ENCODE results near the gene LRP1B.

Gene LRP1B

DNA sequence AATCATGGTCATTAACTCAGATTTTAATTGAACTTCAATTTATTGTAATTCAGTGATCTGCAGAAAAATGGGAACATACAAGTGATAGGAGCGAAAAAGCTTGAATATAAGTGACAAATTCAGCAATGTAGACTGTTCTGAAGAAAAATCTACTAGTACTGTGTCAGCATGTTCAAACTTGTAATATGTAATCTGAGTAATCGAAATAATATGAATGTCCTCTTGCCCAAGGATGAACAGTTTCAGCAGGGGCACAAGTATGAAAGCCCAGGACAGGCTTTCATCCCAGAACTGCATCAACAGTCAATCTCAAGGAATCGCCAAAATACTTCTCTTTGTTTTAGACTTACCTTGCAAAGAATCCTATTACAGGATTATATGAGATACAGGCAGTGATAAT lies 1110.5 kb downstream of the LRP1B start:
- H3K27ac ChIP-seq, result no peak overlapping the region
- TF ChIP-seq, protein P1, sequence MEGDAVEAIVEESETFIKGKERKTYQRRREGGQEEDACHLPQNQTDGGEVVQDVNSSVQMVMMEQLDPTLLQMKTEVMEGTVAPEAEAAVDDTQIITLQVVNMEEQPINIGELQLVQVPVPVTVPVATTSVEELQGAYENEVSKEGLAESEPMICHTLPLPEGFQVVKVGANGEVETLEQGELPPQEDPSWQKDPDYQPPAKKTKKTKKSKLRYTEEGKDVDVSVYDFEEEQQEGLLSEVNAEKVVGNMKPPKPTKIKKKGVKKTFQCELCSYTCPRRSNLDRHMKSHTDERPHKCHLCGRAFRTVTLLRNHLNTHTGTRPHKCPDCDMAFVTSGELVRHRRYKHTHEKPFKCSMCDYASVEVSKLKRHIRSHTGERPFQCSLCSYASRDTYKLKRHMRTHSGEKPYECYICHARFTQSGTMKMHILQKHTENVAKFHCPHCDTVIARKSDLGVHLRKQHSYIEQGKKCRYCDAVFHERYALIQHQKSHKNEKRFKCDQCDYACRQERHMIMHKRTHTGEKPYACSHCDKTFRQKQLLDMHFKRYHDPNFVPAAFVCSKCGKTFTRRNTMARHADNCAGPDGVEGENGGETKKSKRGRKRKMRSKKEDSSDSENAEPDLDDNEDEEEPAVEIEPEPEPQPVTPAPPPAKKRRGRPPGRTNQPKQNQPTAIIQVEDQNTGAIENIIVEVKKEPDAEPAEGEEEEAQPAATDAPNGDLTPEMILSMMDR (conservative IDR thresholded peaks at IDR 0.05), result no peak

DNA sequence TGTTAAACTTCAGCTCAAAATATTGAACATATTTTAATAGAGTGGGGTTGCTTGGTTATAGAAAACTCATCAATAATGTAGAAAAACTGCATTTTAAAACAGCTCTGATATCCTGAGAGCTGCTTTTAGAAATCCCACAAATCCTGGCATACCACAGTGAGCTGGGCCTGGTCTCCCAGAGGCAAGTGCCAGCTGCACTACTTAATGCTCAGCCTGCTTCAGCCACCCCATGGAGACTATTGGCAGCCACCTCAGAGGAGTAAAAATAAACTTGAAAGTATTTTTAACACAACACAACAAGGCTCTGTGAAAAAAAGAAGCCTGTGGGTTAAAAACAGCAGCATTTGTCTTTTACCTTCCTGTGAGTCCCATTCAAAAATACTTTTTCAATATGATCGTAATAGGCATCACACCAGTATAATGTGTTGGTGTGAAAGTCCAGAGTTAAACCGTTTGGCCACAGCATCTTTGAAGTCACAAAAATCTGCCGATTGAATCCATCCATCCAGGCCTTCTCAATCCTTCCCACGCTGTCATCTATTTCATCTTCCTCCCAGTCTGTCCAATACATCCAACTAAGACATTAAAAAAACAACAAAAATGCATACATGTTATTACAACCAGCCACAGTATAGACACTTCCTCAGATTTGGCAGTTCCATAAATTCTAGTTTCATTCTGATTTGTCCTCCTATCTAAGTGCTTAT lies 1115.3 kb downstream of the LRP1B start:
- no peak overlapping the region for H3K27ac ChIP-seq
- TF ChIP-seq, protein P1 (conservative IDR thresholded peaks at IDR 0.05), result no peak

DNA sequence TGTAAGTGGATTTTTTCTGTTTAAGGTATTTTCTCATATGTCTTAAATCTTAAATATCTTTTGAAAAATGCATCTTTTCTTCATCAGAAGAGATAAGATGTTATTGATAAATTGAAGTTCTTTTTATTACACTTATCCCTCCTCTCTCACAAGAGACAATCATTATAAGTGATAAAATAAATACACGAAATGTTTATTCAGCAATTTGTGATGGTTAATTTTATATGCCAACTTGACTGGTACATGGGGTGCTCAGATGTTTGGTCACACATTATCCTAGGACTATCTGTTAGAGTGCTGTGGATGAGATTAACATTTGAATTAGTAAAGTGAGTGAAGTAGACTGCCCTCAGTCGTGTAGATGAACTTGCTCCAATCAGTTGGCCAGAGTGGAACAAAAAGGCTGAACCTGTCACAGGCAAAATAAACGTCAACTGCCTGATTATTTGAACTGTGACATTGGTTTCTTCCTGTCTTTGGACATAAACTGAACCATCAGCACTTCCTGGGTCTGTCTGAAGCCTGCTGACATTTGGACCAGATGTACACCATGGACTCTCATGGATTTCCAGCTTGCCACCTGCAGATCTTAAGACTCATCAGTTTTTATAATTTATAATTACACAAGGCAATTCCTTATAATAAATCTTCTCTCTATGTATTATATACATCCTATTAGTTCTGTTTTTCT lies 1126.7 kb downstream of the LRP1B start:
- peak overlapping the region; percentile 53 for H3K27ac ChIP-seq
- TF ChIP-seq, protein P1 (conservative IDR thresholded peaks at IDR 0.05), result no peak

DNA sequence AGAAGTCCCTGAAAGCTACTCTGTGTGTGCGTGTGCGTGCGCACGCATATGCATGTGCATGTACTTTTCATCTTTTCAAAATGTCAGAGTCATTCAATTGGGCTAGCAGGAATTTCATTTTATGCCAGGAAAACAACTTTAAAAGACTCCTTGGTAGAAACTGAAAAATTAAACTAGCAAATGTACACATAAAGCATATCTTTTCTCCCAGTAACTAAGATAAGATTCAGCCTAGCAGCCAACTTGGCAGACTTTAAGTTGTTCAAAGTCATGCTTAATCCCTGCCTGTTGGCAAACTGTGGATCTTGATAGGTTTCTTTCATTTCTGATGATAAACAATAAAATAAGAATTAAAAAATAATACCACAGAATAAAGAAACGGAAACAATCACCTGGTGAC lies 1129.1 kb downstream of the LRP1B start:
- TF ChIP-seq, protein P1 (conservative IDR thresholded peaks at IDR 0.05), result no peak
- peak overlapping the region; percentile 42 for H3K27ac ChIP-seq

DNA sequence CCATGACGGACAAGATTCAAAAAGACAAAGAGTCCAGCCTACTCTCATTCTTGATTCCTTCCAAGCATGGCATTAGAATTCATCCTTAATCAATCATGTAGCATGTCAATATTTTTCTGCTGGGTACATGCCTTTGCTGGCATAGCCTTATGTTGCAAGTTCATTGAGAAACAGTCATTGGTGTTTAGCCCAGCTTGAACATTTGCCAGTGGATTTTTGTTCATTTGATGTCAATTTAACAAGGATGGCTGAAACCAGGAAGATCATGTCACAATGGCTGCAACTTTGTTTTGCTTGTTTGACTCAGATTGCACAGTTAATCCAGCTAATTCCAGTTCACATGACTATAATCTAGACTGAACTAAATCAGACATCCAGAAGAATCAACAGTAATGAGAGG lies 1132.2 kb downstream of the LRP1B start:
- H3K27ac ChIP-seq, result no peak overlapping the region
- TF ChIP-seq, protein P1 (conservative IDR thresholded peaks at IDR 0.05), result no peak

DNA sequence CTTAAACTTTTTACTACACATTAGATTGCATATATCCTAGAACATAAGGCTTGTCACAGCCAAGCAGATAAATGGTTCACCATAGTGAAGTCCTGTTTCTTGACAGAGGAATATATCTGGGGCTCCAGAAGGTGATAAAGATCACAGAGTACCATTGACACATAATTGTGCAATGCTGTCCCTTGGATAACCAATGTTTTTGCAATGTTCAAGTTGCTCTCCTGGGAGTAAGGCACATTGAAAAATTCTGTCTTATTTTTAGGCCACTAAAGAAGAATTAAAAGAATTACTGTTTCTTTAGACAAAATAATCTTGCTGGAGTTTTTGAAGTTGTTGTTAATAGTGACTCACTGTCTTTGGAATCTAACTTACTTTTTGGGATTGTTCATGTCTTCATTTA lies 1132.8 kb downstream of the LRP1B start:
- no peak overlapping the region for H3K27ac ChIP-seq

DNA sequence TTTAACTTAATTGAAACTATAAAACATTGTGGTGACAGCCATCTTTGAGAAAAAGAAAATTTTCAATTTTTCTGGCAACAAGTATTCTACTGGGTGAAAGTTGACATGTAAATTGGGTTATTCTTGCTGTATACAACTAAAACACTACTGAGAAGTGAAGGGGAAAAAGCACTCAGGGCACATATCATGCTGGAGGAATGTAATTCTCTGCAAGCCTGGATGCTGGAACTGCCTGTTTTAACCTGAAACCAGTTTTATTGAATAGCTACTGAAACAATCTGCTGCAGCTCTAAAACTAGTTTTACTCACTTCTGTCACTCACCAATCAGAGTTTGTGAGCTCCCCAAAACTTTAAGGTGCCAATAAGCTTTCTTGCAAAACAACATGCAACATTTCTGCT lies 1136.0 kb downstream of the LRP1B start:
- TF ChIP-seq, protein P1 (conservative IDR thresholded peaks at IDR 0.05), result no peak
- H3K27ac ChIP-seq, result no peak overlapping the region

More for the DNA sequence above, 1132.8 kb downstream of the LRP1B start:
- TF ChIP-seq, protein P1 (conservative IDR thresholded peaks at IDR 0.05), result no peak
